SK-N-MC (cell line): ENCODE results near the gene ETF1.

Experiments used
- EZH2 ChIP-seq: fragments of 200-600 bp; sonication (generic); IDR thresholded peaks from one replicate; pipeline ENCODE4 v1.6.1; 2017; ENCODE audit warnings: antibody characterized with exemption
- FOXP2 ChIP-seq: optimal IDR thresholded peaks from 2 replicates; pipeline ENCODE3; 2011; ENCODE audit warnings: mild to moderate bottlenecking, moderate library complexity; ENCODE audit not compliant: insufficient read depth; ENCODE audit errors: extremely low read length, control extremely low read depth
- POLR2AphosphoS5 ChIP-seq: IDR thresholded peaks from 2 replicates; pipeline ENCODE4 v1.6.1; 2012; ENCODE audit warnings: mild to moderate bottlenecking, low read depth, low read length, borderline replicate concordance

DNA sequence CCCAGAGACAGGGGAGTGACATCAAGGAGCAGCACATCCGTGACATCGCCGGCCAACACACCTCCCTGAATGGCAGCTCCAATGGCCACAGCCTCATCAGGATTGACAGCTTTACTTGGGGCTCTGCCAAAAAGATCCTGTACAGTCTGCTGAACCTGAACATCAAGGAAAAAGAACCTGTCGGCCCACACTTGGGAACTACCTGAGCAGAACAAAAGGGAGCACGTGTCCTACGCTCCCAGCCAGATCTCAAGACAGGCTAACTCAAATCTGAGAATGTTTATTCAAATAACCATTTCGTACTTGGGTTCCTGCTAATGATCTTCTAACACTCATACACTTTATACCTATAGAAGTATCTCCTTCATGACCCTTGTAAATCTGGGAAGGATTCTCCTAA lies 16.9 kb upstream of the ETF1 start:
- TF ChIP-seq POLR2AphosphoS5, result no peak
- TF ChIP-seq EZH2, result no peak
- no peak for TF ChIP-seq FOXP2
